Prostate gland (tissue), 2 donors: ENCODE data around the gene LEUTX.

Experiments used
- POLR2A ChIP-seq: fragments of 450-650 bp; IDR thresholded peaks from one replicate; pipeline ENCODE4 v1.6.1; 2016; ENCODE audit warnings: antibody characterized with exemption, mild to moderate bottlenecking
- TF ChIP-seq, protein P1 (sequence below), 4 experiments: fragments of 200-600 bp in 2 of 4; fragments of 450-650 bp in 2 of 4; sonication (generic) in 2 of 4; IDR thresholded peaks; 1 replicate in 3 of 4; 2 replicates in 1 of 4; pipeline ENCODE4 v1.5.1; 2016 to 2019; ENCODE audit warnings: antibody characterized with exemption in 4 of 4, mild to moderate bottlenecking in 2 of 4, moderate library complexity in 2 of 4

DNA sequence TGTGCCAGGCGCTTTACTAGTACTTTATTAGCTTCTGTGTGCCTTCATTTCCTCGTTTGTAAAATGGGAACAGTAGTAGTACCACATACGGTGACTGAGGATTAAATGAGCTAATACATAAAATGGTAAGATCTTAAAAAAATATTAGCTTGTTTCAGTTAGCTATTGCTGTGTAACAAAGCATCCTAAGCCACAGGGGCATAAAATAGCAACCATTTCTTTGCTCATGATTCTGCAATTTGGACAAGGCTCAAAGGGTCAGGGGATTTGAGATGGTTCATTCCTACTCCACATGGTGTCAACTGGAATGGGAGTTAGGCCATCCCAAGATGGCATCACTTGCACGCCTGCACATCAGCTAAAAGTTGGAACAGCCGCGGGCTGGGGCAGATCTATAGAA, 42.0 kb downstream of the LEUTX start:
- TF ChIP-seq, protein P1, sequence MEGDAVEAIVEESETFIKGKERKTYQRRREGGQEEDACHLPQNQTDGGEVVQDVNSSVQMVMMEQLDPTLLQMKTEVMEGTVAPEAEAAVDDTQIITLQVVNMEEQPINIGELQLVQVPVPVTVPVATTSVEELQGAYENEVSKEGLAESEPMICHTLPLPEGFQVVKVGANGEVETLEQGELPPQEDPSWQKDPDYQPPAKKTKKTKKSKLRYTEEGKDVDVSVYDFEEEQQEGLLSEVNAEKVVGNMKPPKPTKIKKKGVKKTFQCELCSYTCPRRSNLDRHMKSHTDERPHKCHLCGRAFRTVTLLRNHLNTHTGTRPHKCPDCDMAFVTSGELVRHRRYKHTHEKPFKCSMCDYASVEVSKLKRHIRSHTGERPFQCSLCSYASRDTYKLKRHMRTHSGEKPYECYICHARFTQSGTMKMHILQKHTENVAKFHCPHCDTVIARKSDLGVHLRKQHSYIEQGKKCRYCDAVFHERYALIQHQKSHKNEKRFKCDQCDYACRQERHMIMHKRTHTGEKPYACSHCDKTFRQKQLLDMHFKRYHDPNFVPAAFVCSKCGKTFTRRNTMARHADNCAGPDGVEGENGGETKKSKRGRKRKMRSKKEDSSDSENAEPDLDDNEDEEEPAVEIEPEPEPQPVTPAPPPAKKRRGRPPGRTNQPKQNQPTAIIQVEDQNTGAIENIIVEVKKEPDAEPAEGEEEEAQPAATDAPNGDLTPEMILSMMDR (IDR thresholded peaks at IDR 0.05), result no peak
- TF ChIP-seq POLR2A, result no peak
